H9 (cell line): ENCODE results near the gene CADM1. TPM values are rescaled to one million over a fixed set of nuclear protein-coding genes. Genes with fewer than 3 reads are reported as not detected.

Experiments used
- DNase-seq: peaks from one replicate; pipeline ENCODE4 v3.0.0-alpha.2; 2017
- H2AFZ ChIP-seq: one replicate; pipeline ENCODE4 v1.6.1; 2013; ENCODE audit warnings: mild to moderate bottlenecking, low read length, control low read depth, moderate library complexity
- H2AK5ac ChIP-seq: 2 replicates; pipeline ENCODE4 v1.6.1; 2013; ENCODE audit warnings: low read length, control low read depth, mixed read lengths; ENCODE audit not compliant: insufficient read length
- H2BK120ac ChIP-seq: one replicate; pipeline ENCODE4 v1.6.1; 2013; ENCODE audit warnings: low read depth, mild to moderate bottlenecking, low read length, control low read depth, inconsistent platforms; ENCODE audit not compliant: poor library complexity, severe bottlenecking
- H2BK12ac ChIP-seq: 2 replicates; pipeline ENCODE4 v1.6.1; 2013; ENCODE audit warnings: low read length, control low read depth, mixed read lengths, low read depth; ENCODE audit not compliant: insufficient read length
- H2BK15ac ChIP-seq: 2 replicates; pipeline ENCODE4 v1.6.1; 2013; ENCODE audit warnings: low read depth, low read length, control low read depth
- H2BK20ac ChIP-seq: one replicate; pipeline ENCODE4 v1.6.1; 2013; ENCODE audit warnings: low read depth, mild to moderate bottlenecking, low read length, control low read depth, inconsistent platforms; ENCODE audit not compliant: poor library complexity, severe bottlenecking
- H2BK5ac ChIP-seq: 2 replicates; pipeline ENCODE4 v1.6.1; 2013; ENCODE audit warnings: low read length, control low read depth, mixed read lengths; ENCODE audit not compliant: insufficient read length
- H3K14ac ChIP-seq: 2 replicates; pipeline ENCODE4 v1.6.1; 2013; ENCODE audit warnings: low read length, control low read depth; ENCODE audit not compliant: insufficient read depth
- H3K18ac ChIP-seq: 2 replicates; pipeline ENCODE4 v1.6.1; 2013; ENCODE audit warnings: low read depth, mild to moderate bottlenecking, mixed read lengths, low read length, control low read depth; ENCODE audit not compliant: insufficient read length
- H3K23ac ChIP-seq: 2 replicates; pipeline ENCODE4 v1.6.1; 2013; ENCODE audit warnings: low read length, control low read depth, mixed read lengths, low read depth; ENCODE audit not compliant: insufficient read length
- H3K23me2 ChIP-seq: 2 replicates; pipeline ENCODE4 v1.6.1; 2013; ENCODE audit warnings: low read depth, mild to moderate bottlenecking, mixed read lengths, low read length, control low read depth; ENCODE audit not compliant: insufficient read length, poor library complexity, severe bottlenecking
- H3K27ac ChIP-seq: 2 replicates; pipeline ENCODE4 v1.5.1; 2013; ENCODE audit warnings: low read length, control low read depth, mixed read lengths, low read depth; ENCODE audit not compliant: insufficient read length
- H3K27me3 ChIP-seq: 2 replicates; pipeline ENCODE4 v1.6.1; 2013; ENCODE audit warnings: low read length, control low read depth, inconsistent platforms; ENCODE audit not compliant: insufficient read depth
- H3K4ac ChIP-seq: 2 replicates; pipeline ENCODE4 v1.6.1; 2013; ENCODE audit warnings: low read depth, mild to moderate bottlenecking, control low read depth, inconsistent platforms, low read length, moderate library complexity
- H3K4me1 ChIP-seq: 2 replicates; pipeline ENCODE4 v1.6.1; 2013; ENCODE audit warnings: low read length, control low read depth, inconsistent platforms; ENCODE audit not compliant: insufficient read depth
- H3K4me2 ChIP-seq: 2 replicates; pipeline ENCODE4 v1.6.1; 2013; ENCODE audit warnings: low read length, control low read depth, mixed read lengths; ENCODE audit not compliant: insufficient read length, insufficient read depth
- H3K56ac ChIP-seq: 2 replicates; pipeline ENCODE4 v1.6.1; 2013; ENCODE audit warnings: low read depth, mild to moderate bottlenecking, mixed read lengths, low read length, control low read depth; ENCODE audit not compliant: insufficient read length
- H3K79me1 ChIP-seq: 2 replicates; pipeline ENCODE4 v1.6.1; 2013; ENCODE audit warnings: low read depth, mild to moderate bottlenecking, moderate library complexity, low read length, control low read depth, inconsistent platforms; ENCODE audit not compliant: insufficient read depth, poor library complexity, severe bottlenecking
- H3K79me2 ChIP-seq: 2 replicates; pipeline ENCODE4 v1.6.1; 2013; ENCODE audit warnings: low read length, control low read depth, inconsistent platforms; ENCODE audit not compliant: insufficient read depth
- H3K9ac ChIP-seq: 2 replicates; pipeline ENCODE4 v1.6.1; 2013; ENCODE audit warnings: low read length, control low read depth, mixed read lengths; ENCODE audit not compliant: insufficient read length; ENCODE audit errors: extremely low read depth
- H3K9me3 ChIP-seq: one replicate; pipeline ENCODE4 v1.6.1; 2013; ENCODE audit warnings: low read depth, low read length, inconsistent platforms; ENCODE audit not compliant: control insufficient read depth
- H3T11ph ChIP-seq: one replicate; pipeline ENCODE4 v1.6.1; 2013; ENCODE audit warnings: mild to moderate bottlenecking, low read length, control low read depth, inconsistent platforms
- H4K20me1 ChIP-seq: one replicate; pipeline ENCODE4 v1.6.1; 2013; ENCODE audit not compliant: control insufficient read depth, insufficient read length, insufficient read depth
- H4K5ac ChIP-seq: 2 replicates; pipeline ENCODE4 v1.6.1; 2013; ENCODE audit warnings: low read depth, mild to moderate bottlenecking, mixed read lengths, low read length, control low read depth; ENCODE audit not compliant: insufficient read length
- H4K8ac ChIP-seq: replicated peaks from 2 replicates; pipeline ENCODE4 v1.6.1; 2013; ENCODE audit warnings: low read length, control low read depth, mixed read lengths, low read depth; ENCODE audit not compliant: insufficient read length
- H4K91ac ChIP-seq: 2 replicates; pipeline ENCODE4 v1.6.1; 2013; ENCODE audit warnings: low read depth, mild to moderate bottlenecking, moderate library complexity, mixed read lengths, low read length, control low read depth; ENCODE audit not compliant: insufficient read length
- H3K27ac Mint-ChIP-seq, 3 experiments: 2 replicates in 2 of 3; 3 replicates in 1 of 3; pipeline ENCODE4 v1.8.0; 2020 to 2021; ENCODE audit warnings: mixed read lengths in 3 of 3, mild to moderate bottlenecking in 1 of 3, moderate library complexity in 1 of 3
- H3K27me3 Mint-ChIP-seq: 2 replicates; pipeline ENCODE4 v1.8.0; 2021; ENCODE audit warnings: low read depth, mild to moderate bottlenecking, moderate library complexity, mixed read lengths
- H3K36me3 Mint-ChIP-seq, 3 experiments: 2 replicates in 2 of 3; 3 replicates in 1 of 3; pipeline ENCODE4 v1.8.0; 2020 to 2021; ENCODE audit warnings: low read depth in 3 of 3, mixed read lengths in 3 of 3; ENCODE audit not compliant: insufficient read depth in 1 of 3
- H3K4me1 Mint-ChIP-seq, 2 experiments: 2 replicates each; pipeline ENCODE4 v1.8.0; 2020; ENCODE audit warnings: mixed read lengths in 2 of 2
- H3K4me3 Mint-ChIP-seq, 2 experiments: 2 replicates in 1 of 2; 3 replicates in 1 of 2; pipeline ENCODE4 v1.8.0; 2020 to 2021; ENCODE audit warnings: mild to moderate bottlenecking in 2 of 2, mixed read lengths in 2 of 2, moderate library complexity in 1 of 2
- H3K9me3 Mint-ChIP-seq, 2 experiments: 2 replicates in 1 of 2; 3 replicates in 1 of 2; pipeline ENCODE4 v1.8.0; 2020; ENCODE audit warnings: mild to moderate bottlenecking in 2 of 2, mixed read lengths in 2 of 2, moderate library complexity in 1 of 2
- whole genome bisulfite sequencing: extraction: QIAGEN DNeasy Blood & Tissue Kit; methylation state at CpG from one replicate; pipeline ENCODE4 v1.1.7; 2013; ENCODE audit warnings: missing lambda C conversion rate, low lambda C conversion rate, mixed read lengths; ENCODE audit not compliant: insufficient read length; ENCODE audit errors: extremely low coverage; 5-methylcytosine and 5-hydroxymethylcytosine counted together
- total RNA-seq: library from RNA; stranded (reverse); gene quantifications from 2 replicates; pipeline ENCODE4 v1.2.1, GENCODE V29; 2021
- TF ChIP-seq, protein P1 (sequence below): fragments of 200-600 bp; sonication (generic); conservative IDR thresholded peaks from 3 replicates; pipeline ENCODE4 v1.8.0; 2021; ENCODE audit warnings: antibody characterized with exemption, mild to moderate bottlenecking

The CADM1 gene
- total RNA-seq, 1 experiment from 2014 or later, result 11.9 TPM

DNA sequence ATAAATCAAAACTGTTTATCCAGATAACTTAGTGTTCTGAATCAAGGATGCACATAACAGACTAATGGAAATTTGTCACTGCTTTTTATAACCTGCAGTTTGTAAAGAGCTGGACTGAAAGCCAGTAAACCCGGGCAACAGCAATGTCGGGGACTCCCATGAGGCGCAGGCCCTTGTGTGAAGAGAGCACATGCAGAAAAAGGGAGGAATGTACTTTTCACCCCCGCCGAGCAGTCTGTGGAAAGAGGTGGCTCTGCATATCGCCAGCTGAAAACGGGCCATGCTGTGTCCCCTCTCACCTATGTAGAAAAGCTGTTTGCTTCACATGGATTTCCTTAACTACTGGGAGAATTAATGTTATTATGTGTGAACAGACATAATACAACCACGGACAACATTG, 291.2 kb downstream of the CADM1 start:
- no peak overlapping the region for H3K27ac ChIP-seq
- TF ChIP-seq, protein P1, sequence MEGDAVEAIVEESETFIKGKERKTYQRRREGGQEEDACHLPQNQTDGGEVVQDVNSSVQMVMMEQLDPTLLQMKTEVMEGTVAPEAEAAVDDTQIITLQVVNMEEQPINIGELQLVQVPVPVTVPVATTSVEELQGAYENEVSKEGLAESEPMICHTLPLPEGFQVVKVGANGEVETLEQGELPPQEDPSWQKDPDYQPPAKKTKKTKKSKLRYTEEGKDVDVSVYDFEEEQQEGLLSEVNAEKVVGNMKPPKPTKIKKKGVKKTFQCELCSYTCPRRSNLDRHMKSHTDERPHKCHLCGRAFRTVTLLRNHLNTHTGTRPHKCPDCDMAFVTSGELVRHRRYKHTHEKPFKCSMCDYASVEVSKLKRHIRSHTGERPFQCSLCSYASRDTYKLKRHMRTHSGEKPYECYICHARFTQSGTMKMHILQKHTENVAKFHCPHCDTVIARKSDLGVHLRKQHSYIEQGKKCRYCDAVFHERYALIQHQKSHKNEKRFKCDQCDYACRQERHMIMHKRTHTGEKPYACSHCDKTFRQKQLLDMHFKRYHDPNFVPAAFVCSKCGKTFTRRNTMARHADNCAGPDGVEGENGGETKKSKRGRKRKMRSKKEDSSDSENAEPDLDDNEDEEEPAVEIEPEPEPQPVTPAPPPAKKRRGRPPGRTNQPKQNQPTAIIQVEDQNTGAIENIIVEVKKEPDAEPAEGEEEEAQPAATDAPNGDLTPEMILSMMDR, result no peak
- no peak overlapping the region for H3K9ac ChIP-seq
- no peak overlapping the region for H2BK5ac ChIP-seq
- no peak overlapping the region for H3T11ph ChIP-seq
- no peaks in the 10 kb centered on the region for H4K20me1 ChIP-seq
- H3K79me2 ChIP-seq, result no peaks in the 10 kb centered on the region
- no peaks in the 10 kb centered on the region for H3K79me1 ChIP-seq
- H3K36me3 Mint-ChIP-seq, result peaks cover 0 to 4% (median 0%) of the 10 kb centered on the region in 3 experiments; a peak in 1 of 7 replicates
- no peak overlapping the region for H3K23ac ChIP-seq
- no peak overlapping the region for H3K4me3 Mint-ChIP-seq
- H3K23me2 ChIP-seq, result no peaks in the 10 kb centered on the region
- no peak overlapping the region for H4K91ac ChIP-seq
- H3K27me3 Mint-ChIP-seq, result no peaks in the 10 kb centered on the region
- H3K9me3 Mint-ChIP-seq, result no peaks in the 10 kb centered on the region
- DNase-seq, result no peak
- no peak overlapping the region for H4K5ac ChIP-seq
- no peaks in the 10 kb centered on the region for H3K9me3 ChIP-seq
- H3K27me3 ChIP-seq, result no peaks in the 10 kb centered on the region
- H3K14ac ChIP-seq, result no peak overlapping the region
- no peak overlapping the region for H2AFZ ChIP-seq
- H2BK120ac ChIP-seq, result no peak overlapping the region
- no peaks in the 10 kb centered on the region for H3K4me1 ChIP-seq
- H2BK12ac ChIP-seq, result no peak overlapping the region
- H3K4ac ChIP-seq, result no peak overlapping the region
- H3K56ac ChIP-seq, result no peak overlapping the region
- WGBS, result no CpG with 5 or more reads among the region's 8 CpGs
- H2BK15ac ChIP-seq, result no peak overlapping the region
- no peak overlapping the region for H2BK20ac ChIP-seq
- H4K8ac ChIP-seq, result no peak overlapping the region
- H3K18ac ChIP-seq, result no peak overlapping the region
- H2AK5ac ChIP-seq, result no peak overlapping the region
- H3K27ac Mint-ChIP-seq, result no peak overlapping the region
- H3K4me1 Mint-ChIP-seq, result peaks cover 8 to 10% of the 10 kb centered on the region in 2 experiments
- H3K4me2 ChIP-seq, result no peak overlapping the region
